Erythroblast (primary cell): ENCODE measurements around the gene AZIN2.
A peak's percentile ranks its signal among the peaks of the same experiment; 100 is the strongest.
"Not testable (repeated sequence)": the region's sequence is repeated elsewhere in the genome, so short reads cannot be mapped to it uniquely, and the experiment has no call there.

Experiments used
- DNase-seq, 2 experiments: peaks; one replicate each; lab custom pipeline; 2025; lab: John Stamatoyannopoulos, UW
- GATA1 ChIP-seq: IDR thresholded peaks from 2 replicates; pipeline ENCODE4 v1.6.1; 2011; ENCODE audit warnings: low read depth, mild to moderate bottlenecking, control low read depth, low read length, moderate library complexity
- POLR2A ChIP-seq: IDR thresholded peaks from 2 replicates; pipeline ENCODE4 v1.6.1; 2011; ENCODE audit warnings: mild to moderate bottlenecking, low read length

AZIN2 gene

DNA sequence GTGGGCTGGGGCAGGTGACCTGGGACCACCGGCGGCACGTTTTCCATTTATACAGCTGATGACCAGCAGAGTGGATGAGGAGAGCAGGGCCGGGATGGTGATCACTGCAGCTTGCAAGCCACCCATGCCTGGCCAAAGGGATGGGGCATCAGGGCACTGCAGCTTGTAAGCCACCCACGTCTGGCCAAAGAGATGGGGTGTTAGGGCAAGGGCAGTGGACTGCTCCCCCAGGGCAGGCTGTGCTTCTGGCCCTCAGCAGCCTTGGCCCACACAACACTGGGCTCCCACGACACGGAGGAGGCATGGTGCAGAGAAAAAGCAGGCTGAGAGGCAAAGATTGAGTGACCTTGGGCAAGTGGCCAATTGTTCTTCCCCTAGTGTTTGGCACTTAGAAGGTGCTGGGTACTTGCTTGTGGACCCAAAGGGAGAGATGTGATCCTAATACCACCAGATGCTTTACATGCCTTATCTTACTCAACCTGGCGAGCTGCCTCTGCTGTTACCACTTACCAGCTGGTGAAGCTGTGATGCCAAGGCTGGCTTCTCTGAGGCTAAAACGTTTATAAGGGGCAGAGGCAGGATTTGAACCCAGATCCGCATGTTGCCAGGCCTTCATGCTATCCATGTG is 52.6 kb downstream of the AZIN2 start:
- TF ChIP-seq POLR2A (no peak), GATA1 (no peak)

GRCh38 chr1:33136041-33136440 is 55.1 kb downstream of the AZIN2 start:
- not testable (repeated sequence) for DNase-seq

More for the DNA sequence above, 52.6 kb downstream of the AZIN2 start:
- no peak for DNase-seq

GRCh38 chr1:33137800-33138199 is 56.8 kb downstream of the AZIN2 start:
- DNase-seq, result peak; percentile 26 to 38
- TF ChIP-seq POLR2A (no peak), GATA1 (no peak)

DNA sequence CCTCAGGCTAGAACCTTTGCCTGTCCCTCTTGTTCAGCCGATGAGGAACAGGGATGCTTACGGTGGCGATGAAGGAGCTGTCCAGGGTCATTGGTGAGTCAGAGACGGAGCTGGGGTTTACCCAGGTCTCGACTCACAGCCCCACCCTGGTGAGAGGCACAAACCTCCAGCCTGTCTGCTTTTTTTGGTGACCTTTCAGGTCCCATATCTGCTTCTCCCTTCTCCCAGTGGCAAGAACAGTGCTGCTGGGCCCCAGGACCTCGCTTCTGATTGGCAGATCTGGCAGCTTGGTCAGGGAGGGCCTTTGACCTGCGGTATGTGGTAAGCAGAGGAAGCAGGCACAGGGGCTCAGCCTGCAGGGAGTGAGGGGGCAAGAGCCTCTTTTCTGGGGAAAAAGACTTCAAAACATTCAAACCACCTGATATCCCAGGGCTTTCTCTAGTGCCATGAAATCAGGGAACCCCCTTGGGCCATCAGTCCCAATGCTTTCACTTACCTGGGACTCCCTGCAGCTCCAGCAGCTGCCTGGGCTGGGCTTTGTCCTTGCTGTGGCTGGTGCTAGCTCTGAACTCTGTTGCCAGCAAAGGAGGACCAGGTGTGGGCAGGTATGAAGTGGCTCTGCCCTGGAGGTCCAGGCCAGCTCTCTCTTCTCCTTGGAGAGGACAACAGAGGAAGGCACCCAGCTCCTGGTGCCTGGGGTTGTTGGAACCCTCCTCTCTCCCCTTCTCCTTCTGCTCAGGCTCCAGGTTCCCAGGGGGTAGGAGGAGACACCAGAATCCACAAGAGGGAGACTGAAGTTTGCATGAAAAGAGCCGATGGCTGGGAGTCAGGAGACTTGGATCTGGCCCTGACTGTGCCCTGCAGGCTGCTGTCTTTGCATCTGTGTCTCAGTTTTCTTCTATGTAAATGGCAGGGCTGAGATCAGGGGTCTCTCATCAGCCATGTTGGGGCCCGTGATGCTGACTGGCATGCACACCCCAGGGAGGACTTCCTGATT is 59.5 kb downstream of the AZIN2 start:
- TF ChIP-seq POLR2A (no peak), GATA1 (no peak)
- no peak for DNase-seq

DNA sequence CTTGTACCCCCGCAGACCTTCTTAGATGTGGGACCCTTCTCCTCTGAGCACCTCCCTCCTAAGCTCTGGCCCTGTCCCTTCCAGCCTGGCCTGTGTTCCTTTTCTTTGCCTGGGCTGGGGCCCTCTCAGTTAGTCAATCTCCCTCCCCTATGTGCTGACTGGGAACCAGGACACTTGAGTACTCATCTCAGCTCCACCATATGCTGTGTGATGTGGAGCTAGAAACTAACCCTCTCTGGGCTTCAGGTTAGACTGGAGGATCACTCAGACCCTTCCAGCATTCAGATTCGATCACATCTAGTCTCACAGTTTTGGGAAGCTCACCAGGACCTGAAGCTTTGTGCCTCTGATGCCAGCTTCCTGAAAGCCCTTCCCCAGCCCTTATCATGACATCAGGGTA is 60.3 kb downstream of the AZIN2 start:
- no peak for DNase-seq
- TF ChIP-seq POLR2A (no peak), GATA1 (no peak)

- TF ChIP-seq POLR2A (no peak), GATA1 (no peak)
- DNase-seq, result no peak
Observed at GRCh38 chr1:33141781-33142180, 60.8 kb downstream of the AZIN2 start.

GRCh38 chr1:33142483-33143064 is 61.6 kb downstream of the AZIN2 start:
- DNase-seq, result no peak

GRCh38 chr1:33143176-33143575 is 62.2 kb downstream of the AZIN2 start:
- no peak for TF ChIP-seq POLR2A
- TF ChIP-seq GATA1, result no peak
- no peak for DNase-seq

More at GRCh38 chr1:33142483-33143064, 61.6 kb downstream of the AZIN2 start:
- TF ChIP-seq POLR2A (no peak), GATA1 (no peak)

DNA sequence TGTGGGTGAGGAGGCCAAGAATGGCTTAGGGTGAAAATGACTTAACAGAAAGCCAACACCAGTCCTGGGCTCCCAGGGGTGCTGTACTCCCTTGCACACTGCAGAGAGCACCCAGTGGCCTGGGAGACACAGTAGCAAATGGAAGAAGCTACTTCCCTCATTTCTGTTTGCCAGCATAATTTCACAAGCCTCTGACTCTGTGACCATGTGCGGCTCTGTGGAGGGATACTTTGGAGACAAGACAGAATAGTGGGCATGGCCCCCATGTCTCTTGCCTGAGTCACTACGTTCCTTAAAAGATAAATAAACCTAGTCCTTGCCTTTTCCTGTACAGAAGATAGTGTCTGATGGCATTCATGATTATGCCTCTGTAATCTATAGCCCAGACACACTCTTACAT is 62.7 kb downstream of the AZIN2 start:
- TF ChIP-seq GATA1, result no peak
- no peak for TF ChIP-seq POLR2A
- DNase-seq, result peak in 1 of 2 experiments; percentile 11

- TF ChIP-seq POLR2A (no peak), GATA1 (no peak)
- no peak for DNase-seq
Observed at GRCh38 chr1:33146003-33146402, 65.0 kb downstream of the AZIN2 start.

DNA sequence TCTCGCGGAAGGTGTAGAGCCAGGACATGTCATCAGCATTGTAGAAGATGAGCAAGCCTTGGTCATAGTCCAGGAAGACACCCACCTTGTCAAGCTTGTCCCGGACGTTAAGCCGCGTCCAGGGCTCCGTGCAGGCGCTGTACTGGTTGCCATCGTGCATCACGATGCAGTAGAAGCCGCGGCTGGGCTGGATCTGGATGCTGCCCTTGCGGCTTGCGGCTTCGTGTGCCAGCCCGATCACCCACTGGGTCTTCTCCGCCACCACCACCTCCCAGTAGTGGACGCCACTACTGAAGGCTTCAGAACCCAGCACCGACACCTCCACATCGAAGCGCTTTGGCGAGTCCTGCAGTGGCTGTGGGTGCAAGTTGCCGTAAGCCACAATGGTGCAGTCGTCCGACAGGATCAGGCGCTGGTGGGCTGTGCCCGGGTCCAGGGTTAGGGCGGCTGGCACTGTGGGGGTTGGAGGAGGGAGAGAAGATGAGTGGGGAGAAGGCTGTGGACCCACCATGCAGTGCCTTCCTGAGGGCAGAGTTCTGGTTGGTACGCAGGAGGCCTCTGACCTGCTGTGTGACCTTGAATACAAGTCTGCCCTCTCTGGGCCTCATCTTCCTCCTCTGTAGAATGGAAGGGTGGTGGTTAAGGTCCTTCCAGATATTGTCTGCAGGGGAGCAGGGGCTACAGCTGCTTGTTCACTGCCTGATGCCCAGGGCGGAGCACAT is 66.5 kb downstream of the AZIN2 start:
- TF ChIP-seq POLR2A, result no peak
- TF ChIP-seq GATA1, result no peak
- DNase-seq, result no peak

GRCh38 chr1:33147997-33148314 is 67.0 kb downstream of the AZIN2 start:
- DNase-seq, result peak; percentile 9 to 28

DNA sequence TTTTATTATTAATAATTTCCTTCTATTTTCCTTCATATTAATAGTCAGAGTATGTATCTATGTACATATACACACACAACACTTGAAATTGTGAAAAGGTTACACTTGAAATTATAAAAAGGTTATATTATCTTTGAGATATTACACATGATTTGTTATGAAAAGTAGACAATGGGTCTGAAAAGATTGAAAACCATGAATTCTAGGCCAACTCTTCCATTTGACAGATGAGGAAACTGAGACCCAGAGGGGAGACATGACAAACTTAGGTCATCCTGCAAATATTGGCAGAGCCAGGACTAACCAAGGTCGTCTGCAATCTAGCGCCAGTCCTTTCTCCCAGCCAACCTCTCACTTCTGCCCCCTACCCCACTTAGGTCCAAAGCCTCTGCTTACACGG is 67.7 kb downstream of the AZIN2 start:
- TF ChIP-seq GATA1 (no peak), POLR2A (no peak)
- no peak for DNase-seq

More at GRCh38 chr1:33147997-33148314, 67.0 kb downstream of the AZIN2 start:
- no peak for TF ChIP-seq POLR2A
- TF ChIP-seq GATA1, result no peak
